Lower leg skin (tissue), 3 donors: ENCODE results near the gene IL25.

Source experiments
- POLR2A ChIP-seq, 2 donors: fragments of 450-650 bp; IDR thresholded peaks; one replicate each; pipeline ENCODE4 v1.6.1; 2016 to 2017; ENCODE audit warnings: antibody characterized with exemption in 2 of 2, mild to moderate bottlenecking in 1 of 2, moderate library complexity in 1 of 2
- TF ChIP-seq, protein P1 (sequence below), 3 donors: fragments of 450-650 bp; IDR thresholded peaks; one replicate each; pipeline ENCODE4 v1.5.1; 2016; ENCODE audit warnings: antibody characterized with exemption in 3 of 3, mild to moderate bottlenecking in 3 of 3, moderate library complexity in 2 of 3

DNA sequence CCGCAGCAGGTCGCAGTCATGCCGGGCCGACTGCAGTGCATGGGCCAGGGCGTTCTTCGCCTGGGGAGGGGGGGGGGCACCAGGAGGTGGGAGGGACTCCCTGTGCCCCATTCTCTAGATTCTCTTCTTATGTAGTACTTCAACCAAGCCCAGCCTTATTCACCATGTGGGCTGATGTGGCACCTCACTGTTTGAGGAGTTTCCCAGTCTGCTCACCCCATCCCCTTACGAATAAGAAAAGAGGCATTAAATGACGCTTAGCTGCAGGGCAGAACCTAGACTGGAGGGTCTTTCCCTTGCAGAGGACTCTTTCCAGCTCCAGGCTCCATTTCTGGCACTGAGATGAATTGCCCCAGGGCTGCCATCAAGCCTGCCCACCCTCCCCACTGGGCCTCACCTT is 16.4 kb downstream of the IL25 start:
- TF ChIP-seq POLR2A (IDR thresholded peaks at IDR 0.05), result no peak
- TF ChIP-seq, protein P1, sequence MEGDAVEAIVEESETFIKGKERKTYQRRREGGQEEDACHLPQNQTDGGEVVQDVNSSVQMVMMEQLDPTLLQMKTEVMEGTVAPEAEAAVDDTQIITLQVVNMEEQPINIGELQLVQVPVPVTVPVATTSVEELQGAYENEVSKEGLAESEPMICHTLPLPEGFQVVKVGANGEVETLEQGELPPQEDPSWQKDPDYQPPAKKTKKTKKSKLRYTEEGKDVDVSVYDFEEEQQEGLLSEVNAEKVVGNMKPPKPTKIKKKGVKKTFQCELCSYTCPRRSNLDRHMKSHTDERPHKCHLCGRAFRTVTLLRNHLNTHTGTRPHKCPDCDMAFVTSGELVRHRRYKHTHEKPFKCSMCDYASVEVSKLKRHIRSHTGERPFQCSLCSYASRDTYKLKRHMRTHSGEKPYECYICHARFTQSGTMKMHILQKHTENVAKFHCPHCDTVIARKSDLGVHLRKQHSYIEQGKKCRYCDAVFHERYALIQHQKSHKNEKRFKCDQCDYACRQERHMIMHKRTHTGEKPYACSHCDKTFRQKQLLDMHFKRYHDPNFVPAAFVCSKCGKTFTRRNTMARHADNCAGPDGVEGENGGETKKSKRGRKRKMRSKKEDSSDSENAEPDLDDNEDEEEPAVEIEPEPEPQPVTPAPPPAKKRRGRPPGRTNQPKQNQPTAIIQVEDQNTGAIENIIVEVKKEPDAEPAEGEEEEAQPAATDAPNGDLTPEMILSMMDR (IDR thresholded peaks at IDR 0.05), result no peak
